CD4-positive, alpha-beta T cell treated with Interferon gamma for 1 hour (primary cell): ENCODE data around the gene RHOU.
"Not testable (repeated sequence)": the region's sequence is repeated elsewhere in the genome, so short reads cannot be mapped to it uniquely, and the experiment has no call there.

Experiments used
- DNase-seq: peaks from one replicate; pipeline ENCODE4 v3.0.0-alpha.2; 2020

RHOU gene

DNA sequence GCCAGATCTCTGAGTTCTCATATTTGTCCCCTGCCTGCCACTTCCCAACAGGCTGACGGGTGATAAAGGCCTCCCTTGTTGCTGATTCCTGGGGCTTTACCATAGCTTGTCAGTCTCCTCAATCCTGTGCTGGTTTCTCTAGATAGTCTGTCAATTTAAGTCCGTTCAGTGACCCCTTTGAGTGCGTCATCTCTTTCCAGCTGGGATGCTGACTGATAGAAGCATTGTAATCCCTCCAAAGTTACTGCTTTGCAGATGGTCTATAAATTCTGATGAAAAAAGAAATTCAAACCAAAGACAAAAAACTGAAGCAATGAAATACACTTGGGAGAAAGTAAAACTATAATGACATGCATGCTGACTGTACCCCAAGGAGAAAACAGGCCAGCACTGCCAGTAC is 28.3 kb downstream of the RHOU start:
- no peak for DNase-seq

DNA sequence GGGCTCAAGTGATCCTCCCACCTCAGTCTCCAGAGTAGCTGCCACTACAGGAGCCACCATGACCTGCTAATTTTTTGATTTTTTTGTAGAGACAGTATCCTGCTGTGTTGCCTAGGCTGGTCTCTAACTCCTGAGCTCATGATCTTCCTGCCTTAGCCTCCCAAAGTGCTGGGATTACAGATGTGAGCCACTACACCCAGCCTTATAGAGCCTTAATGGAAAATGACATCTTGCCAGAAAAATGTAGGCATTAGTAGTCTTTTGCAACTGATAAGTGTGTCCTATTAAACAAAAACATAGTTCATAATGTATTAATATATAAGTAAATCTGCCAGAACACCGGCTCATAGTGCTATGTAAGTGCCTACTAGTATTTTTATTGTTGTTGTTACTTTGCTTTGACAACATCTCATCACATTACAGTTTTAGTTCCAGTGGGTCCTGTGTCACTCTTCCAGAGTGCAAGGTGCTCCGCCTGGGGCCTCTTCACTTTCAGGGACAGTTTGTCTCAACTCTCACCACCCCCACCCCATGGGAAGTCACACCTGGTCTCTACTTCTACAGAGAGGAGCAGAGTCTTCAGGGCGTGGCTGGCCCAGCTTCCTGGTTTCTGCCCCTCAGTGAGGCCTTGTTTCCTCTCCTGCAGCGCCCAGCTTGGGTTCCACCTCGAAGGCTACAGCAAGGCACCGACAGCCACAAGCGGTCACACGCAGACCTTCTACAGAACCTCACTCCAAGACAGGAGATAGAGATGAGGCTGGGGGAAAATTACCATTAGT is 30.1 kb downstream of the RHOU start:
- peak; percentile 24 for DNase-seq

DNA sequence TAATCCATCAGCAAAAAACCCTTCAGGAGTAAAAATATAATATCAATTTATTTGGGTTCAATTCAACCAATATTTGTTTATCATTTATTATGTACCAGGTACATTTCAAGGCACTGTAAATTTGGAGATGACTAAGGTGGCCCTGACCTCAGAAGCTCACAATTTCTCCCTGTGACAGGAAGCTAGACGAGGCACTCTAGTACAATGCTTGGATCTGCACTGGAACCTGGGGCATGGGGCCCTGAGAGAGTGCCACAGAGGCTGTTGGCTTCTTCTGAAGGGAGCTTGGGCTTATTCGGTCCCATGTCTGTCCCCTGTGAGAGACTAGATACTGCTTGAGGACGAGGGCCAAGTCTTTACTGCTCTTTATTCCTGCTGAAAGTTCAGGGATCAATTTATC is 31.5 kb downstream of the RHOU start:
- DNase-seq, result no peak

- no peak for DNase-seq
Measured at GRCh38 chr1:228767636-228768354, 32.5 kb downstream of the RHOU start.

DNA sequence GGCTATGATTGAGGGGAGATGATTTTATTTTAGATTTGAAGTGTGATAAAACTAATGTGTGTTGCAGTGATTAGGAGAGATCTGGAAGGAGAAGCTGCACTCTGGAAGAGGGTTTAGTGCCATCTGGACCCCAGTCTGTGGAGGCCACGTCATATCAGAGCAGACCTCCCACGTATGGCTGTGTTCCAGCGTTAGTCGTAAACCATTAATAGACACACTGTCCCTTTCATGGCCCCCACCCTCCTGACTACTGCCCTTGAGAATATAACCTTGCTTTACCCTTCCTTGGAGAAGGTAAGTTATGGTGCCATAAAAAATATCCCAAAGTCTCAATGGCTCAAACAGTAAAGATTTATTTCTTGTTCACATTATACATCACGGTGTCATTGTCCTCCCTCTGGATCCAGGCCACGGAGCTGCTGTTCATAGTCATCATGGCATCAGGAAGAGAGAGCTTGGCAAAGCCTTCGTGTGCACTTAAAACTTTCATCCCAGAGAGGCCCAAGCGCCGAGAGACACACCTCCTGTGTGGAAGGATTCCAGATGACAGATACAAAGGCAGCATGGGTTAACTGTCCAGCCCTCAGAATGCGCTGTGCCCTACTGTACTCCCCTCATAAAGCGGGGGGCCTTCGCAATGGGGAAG is 33.2 kb downstream of the RHOU start:
- no peak for DNase-seq

- no peak for DNase-seq
Measured at GRCh38 chr1:228770779-228771223, 35.5 kb downstream of the RHOU start.

- DNase-seq, result no peak
Measured at GRCh38 chr1:228772516-228773212, 37.4 kb downstream of the RHOU start.

DNA sequence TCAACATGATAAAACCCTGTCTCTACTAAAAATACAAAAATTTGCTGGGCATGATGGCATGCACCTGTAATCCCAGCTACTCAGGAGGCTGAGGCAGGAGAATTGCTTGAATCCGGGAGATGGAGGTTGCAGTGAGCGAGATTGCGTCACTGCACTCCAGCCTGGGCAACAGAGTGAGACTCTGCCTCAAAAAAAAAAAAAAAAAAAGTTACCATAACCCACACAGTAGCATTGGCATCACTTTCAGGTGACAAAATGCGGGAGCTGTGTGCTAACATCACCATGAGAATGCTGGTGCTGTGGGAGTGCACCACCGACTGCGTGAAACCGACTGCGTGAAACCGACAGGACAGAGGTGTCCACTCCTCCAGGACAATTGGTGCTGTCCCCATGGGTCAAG is 40.7 kb downstream of the RHOU start:
- not testable (repeated sequence) for DNase-seq

GRCh38 chr1:228776449-228776848 is 41.2 kb downstream of the RHOU start:
- no peak for DNase-seq

DNA sequence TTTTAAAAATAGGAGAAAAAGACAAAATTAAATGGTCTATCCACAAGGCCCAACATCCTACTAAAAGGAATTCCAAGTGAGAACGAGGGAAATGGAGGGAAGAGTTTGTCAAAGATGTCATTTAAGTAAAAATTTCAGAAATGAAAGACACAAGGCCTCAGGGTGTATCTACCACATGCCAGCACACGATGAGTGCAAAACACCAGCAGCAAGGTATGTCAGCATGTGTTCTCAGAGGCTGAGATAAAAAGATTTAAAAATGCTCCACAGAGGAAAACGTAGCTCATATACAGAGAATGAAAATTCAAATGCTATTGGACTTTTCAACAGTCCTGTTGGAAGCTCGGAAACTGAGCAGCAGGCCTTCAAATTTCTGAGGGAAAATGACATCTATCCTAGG is 42.0 kb downstream of the RHOU start:
- DNase-seq, result no peak

- DNase-seq, result no peak
Measured at GRCh38 chr1:228778026-228778425, 42.7 kb downstream of the RHOU start.

- no peak for DNase-seq
Measured at GRCh38 chr1:228778466-228778865, 43.2 kb downstream of the RHOU start.

GRCh38 chr1:228778961-228779360 is 43.7 kb downstream of the RHOU start:
- peak; percentile 29 for DNase-seq

GRCh38 chr1:228781161-228781808 is 46.0 kb downstream of the RHOU start:
- no peak for DNase-seq

GRCh38 chr1:228781809-228782661 is 46.8 kb downstream of the RHOU start:
- no peak for DNase-seq

DNA sequence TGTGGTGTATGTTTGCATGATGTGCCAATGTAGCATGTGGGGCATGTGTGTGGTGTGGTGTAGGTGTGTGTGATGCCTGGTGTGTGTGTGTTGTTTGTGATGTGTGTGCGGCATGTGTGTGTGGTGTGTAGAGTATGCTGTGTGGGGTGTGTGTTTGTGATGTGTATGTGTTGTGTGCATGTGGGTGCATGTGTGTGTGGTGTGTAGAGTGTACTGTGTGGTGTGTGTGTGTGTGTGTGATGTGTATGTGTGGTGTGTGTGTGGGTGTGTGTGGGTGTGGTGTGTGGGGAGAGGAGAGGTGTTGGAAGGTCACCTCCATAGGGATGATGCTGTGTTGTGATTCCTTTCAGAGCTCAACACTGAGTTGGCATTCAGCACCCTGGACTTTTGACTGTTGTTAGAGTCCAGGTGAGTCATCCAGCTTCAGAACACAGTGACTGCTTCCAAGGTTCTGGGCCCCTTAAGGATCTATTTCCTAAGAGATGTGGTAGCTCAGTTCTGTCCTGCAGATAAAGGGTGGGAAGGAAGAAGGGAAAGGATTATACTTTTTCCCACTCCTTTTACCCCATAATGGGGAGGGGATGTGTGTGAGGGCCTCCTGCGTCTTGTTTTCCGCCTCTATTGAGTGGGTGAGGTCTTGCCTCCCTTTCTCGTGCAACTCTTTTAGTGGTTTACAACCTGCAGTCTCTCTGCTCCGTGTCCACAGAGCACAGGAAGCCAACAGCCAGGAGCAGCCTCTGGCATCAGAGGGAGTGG is 47.6 kb downstream of the RHOU start:
- no peak for DNase-seq

- DNase-seq, result no peak
Measured at GRCh38 chr1:228783418-228784040, 48.2 kb downstream of the RHOU start.

- DNase-seq, result no peak
Measured at GRCh38 chr1:228784181-228784580, 48.9 kb downstream of the RHOU start.

- DNase-seq, result no peak
Measured at GRCh38 chr1:228785366-228786330, 50.4 kb downstream of the RHOU start.
